ENCODE measurements around the gene PRSS33.

PRSS33 gene

GRCh38 chr16:2820836-2821486 lies 33.6 kb upstream of the PRSS33 start:
- no peak for DNase-seq (ENCODE audit: low read depth in 2 of 2)

GRCh38 chr16:2819939-2820835 lies 32.8 kb upstream of the PRSS33 start:
- DNase-seq (ENCODE audit: low read depth in 2 of 2): no peak

DNA sequence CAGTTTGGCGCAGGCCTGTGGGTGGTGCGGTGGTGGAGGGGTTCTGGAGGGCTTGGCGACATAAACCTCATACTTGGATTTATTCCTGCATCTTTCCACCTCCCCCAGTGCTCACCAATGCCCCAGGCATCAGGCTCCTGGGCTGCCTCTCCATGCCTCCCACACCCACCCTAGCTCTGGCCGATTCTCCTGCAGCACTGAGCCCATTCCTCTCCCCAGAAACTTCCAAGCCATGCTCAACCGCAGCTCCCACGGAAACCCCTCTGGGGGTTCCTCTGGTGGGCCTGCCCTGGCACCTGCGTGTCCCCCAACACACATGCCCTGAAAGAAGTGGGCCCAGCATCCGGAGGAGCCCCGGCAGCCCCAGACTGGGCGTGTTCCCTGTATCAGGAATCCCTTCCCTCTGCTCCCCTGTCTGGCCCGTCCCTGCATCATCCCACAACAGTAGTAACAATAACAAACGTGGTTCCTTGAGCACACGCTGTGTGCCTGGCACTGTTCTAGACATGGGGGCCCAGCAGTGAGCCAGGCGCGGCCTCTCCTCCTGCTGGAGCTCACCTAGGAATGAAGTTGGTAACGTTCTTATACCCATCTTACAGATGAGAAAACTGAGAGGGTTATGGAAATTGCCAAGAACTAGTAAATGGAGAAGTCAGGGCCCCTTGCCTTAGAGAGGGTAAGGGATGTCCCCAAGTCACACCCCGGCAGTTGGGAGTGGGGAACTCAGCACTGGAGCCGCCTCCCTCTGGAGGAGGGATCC lies 32.0 kb upstream of the PRSS33 start:
- no peak for DNase-seq (ENCODE audit: low read depth in 2 of 2)

- no peak for DNase-seq (ENCODE audit: low read depth in 2 of 2)
Observed at GRCh38 chr16:2818272-2818876, 31.0 kb upstream of the PRSS33 start.

DNA sequence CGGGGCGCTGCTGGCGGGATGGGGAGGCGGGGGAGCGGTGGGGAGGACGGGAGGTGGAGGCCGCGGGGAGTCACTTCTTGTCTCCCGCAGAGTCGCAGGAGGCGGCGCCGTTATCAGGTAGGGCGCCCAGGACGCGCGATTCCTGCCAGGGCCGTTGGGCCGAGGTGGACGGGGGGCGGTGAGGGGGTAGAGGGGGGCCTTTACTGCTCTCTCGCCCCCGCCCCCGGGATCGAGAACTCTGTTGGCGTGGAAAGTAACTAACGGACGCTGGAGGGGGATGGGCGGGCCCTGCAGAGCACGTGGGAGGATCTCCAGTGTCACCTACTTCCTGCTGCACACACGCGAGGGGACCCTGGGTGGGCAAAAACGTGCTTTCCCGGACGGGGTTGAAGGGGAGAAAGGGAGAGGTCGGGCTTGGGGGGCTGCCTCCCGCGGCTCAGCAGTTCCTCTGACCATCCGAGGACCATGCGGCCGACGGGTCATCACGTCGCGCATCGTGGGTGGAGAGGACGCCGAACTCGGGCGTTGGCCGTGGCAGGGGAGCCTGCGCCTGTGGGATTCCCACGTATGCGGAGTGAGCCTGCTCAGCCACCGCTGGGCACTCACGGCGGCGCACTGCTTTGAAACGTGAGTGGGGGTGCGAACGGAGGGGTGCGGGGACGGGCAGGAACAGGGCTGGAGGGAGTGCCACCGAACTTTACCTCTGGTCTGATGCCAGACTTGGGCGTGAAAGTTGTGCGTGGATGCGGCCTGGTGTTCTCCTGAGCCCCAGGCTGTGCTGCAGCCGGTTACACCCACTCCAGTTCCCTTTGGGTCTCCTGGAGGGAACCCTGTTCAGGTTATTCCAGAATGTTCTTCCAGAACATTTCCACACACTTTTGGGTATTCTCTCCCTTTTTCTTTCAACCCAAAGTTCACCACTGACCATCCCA lies 30.2 kb upstream of the PRSS33 start:
- DNase-seq (ENCODE audit: low read depth in 2 of 2): no peak

- DNase-seq (ENCODE audit: low read depth in 2 of 2): no peak
Observed at GRCh38 chr16:2816751-2817339, 29.5 kb upstream of the PRSS33 start, which contains the start of gene PRSS21. Gene PRSS21, plus strand, starts transcription at chr16:2817237. Its CDS starts 32 bp downstream, at chr16:2817269.

DNA sequence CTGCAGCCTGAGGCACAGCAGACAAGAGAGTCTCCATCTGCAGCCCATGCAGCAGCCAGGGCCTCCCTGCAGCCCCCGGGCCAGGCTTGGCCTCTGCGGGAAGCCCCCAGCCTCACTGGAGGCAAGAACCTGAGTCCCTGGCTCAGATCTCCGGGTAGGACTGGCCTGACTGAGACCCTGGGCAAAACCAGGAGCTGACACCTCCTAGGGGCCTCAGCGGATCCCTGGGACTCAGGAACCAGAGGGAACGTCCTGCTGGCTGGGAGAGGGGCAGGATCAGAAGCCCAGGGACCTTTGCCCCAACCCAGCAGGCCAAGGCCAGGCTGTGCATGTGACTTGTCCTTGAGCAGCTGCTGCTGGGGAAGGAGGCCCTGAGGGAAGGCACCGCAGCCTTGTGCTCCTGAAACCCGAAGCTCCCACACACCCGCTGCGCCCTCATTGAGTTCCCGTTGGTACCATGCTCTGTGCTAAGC lies 28.0 kb upstream of the PRSS33 start:
- DNase-seq (ENCODE audit: low read depth in 2 of 2): no peak

GRCh38 chr16:2814551-2815298 lies 27.4 kb upstream of the PRSS33 start:
- no peak for DNase-seq (ENCODE audit: low read depth in 2 of 2)

GRCh38 chr16:2813771-2814221 lies 26.4 kb upstream of the PRSS33 start:
- no peak for DNase-seq (ENCODE audit: low read depth in 2 of 2)

DNA sequence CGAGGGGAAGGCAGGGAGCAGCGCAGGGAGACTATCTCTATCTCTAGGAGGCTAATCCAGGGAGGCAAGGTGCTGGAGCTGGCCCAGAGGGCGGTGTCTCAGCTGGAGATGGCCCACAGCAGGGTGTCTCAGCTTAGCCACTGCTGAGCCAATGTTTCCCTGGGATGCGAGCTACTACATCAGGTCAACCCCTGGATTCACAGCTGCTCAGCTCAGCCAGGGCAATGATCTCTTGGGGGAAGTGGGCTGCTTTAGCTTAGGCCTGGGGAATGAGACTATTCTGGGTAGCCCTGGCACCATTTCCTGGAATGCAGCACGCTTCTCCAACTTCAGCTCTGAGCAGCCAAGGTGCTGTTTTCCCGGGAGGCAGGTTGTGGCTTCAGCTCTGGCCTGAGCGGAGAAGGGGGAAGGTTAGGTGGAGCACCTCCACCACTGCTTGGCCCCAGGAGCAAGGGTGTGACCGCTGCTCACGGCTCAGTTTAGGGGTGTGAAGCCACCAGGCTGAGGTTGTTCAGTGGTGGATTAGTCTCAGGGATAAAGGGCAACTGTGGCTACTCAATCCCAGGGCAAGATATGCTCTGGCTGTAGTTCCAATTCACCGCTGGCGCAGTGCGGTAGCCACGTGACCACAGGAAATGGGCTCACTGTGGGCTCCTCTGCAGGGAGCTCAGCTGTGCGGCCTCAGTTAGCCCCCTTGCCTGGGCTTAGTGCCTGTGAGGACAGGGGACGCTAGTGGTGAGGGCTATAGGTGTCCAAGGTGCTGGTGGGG lies 24.5 kb upstream of the PRSS33 start:
- no peak for DNase-seq (ENCODE audit: low read depth in 2 of 2)

DNA sequence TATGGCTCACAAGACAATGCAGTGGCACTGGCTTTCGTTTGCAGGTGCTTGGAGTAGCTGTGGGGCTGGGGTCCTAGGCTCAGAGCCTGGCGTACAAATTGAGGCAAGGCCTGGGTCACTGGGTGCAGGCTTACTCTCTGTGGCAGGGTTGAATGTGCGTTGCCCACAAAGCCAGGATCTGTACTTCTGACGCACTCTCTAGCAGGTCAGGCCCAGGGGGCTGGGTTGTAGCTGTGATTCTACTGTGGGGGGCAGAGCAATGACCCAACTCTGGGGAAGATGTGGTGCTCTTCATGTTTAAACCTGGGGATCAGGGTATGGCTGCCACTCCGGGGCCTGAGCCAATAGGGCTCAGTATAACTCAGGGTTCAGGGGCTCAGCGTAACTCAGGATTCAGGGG lies 23.3 kb upstream of the PRSS33 start:
- DNase-seq (ENCODE audit: low read depth in 2 of 2): no peak

- DNase-seq (ENCODE audit: low read depth in 2 of 2): no peak
Observed at GRCh38 chr16:2809149-2809760, 21.9 kb upstream of the PRSS33 start.

DNA sequence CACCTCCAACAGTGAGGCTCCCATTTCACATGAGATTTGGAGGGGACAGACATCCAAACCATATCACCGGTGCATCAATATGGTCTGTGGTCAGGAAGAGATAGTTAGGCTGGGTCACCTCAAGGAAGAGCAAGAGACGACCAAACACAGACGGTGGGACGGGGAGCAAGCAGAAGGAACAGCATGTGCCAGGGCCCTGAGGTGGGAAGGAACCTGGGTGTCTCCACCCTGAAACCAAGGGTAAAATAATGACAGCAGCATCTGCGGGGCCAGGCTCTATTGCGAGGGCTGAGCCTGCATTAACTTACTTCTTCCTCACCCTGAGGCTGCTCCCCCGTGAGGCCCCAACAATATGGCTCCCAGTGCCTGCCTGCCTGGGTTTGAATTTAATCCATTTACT lies 20.8 kb upstream of the PRSS33 start:
- DNase-seq (ENCODE audit: low read depth in 2 of 2): no peak

GRCh38 chr16:2806286-2806685 lies 18.9 kb upstream of the PRSS33 start:
- no peak for DNase-seq (ENCODE audit: low read depth in 2 of 2)

DNA sequence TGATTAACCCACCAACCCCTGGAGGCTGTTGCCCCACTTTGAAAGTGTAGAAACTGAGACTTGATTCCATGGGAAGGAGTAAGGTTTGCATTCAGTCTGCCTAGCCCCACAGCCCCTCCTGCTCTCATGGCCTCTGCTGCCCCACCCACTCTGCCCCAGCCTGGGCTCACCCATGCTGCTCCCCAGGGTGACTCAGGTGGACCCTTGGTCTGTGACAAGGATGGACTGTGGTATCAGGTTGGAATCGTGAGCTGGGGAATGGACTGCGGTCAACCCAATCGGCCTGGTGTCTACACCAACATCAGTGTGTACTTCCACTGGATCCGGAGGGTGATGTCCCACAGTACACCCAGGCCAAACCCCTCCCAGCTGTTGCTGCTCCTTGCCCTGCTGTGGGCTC lies 17.4 kb upstream of the PRSS33 start:
- DNase-seq (ENCODE audit: low read depth in 2 of 2): no peak

DNA sequence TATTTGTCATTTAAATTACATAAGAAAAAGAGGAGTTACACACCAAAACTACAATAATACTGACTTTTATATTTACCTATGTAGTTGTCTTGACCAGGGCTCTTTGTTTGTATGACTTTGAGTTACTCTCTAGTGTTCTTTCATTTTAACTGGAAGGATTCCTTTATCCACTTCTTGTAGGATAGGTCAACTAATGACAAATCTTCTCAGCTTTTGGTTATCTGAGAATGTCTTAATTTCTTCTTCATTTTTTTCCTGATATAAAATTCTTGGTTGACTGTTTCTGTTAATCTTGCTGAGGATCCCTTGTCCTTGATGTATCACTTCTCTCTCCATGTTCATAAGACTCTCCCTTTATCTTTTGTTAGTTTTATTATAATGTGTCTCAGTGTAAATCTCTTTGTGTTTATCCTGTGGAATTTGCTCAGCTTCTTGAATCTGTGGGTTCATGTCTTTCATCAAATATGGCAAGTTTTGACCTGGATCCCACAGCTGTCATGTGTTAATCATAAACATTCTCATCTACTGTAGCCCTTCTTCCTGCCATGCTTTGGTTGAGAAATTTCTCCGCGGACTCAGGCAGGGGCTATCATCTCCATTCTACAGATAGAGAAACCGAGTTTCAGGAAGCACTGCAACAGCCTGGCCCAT lies 16.3 kb upstream of the PRSS33 start:
- no peak for DNase-seq (ENCODE audit: low read depth in 2 of 2)

DNA sequence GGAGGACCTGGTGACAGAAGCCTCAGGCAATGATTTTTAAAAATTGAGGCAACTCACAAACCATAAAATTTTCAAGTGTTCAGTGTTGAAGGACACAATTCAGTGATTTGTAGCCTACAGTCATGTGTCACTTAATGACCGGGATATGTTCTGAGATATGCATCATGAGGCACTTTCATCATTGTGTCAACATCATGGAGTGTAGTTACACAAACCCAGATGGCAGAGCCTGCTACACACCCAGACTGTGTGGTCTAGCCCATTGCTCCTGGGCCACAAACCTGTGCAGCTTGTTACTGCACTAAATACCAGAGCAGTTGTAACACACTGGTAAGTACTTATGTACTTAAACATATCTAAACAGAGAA lies 12.5 kb upstream of the PRSS33 start:
- DNase-seq (ENCODE audit: low read depth in 2 of 2): no peak
